HG02571 (cell line): ENCODE measurements around the gene CCDC71.

Experiments
- ATAC-seq: cut with Tn5 transposase; IDR thresholded peaks from one replicate; pipeline ENCODE4 v1.9.1; 2021; ENCODE audit warnings: mild to moderate bottlenecking, moderate library complexity; ENCODE audit not compliant: unreplicated experiment

CCDC71 gene

GRCh38 chr3:49165771-49166751, at the start of gene CCDC71:
Gene CCDC71, minus strand, starts transcription at chr3:49166331. Its CDS starts 2,123 bp downstream, at chr3:49164208.
- ATAC-seq = no peak

DNA sequence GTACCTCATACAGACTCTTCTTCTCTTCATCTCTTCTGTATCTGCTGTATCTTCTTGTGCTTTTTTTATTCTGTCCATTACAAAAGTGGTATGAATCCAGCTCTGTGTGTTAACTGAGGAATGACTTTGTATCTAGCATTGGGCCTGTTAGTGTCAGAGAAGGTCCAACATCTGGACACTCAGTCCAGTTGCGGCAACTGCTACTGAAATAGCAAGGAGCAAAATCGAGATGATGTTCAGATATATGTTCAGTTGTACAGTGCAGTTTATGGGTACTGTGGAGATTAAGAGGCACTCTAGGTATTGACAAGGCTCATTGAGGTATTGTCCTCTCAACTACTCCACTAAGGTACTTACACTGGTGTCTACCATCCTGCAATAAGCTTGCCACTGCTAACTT, 47.9 kb upstream of the CCDC71 start:
- no peak for ATAC-seq

GRCh38 chr3:49213541-49213943, 47.4 kb upstream of the CCDC71 start:
- ATAC-seq = no peak

DNA sequence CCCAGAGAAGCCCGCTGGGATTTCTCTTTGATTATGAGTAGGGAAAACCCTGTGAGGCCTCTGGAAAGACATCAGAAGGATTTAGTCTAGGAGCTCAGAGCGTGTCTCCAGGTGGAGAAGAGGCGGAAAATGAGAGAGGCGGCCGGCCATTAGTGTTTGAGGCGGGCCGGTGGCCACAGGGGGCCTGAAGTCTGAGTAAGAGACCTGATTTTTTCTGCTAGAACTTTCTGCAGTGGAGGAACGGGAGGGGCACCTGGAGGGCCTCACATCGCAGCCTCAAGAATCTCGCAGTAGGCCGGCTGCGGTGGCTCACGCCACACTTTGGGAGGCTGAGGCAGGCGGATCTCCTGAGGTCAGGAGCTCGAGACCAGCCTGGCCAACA, 33.8 kb upstream of the CCDC71 start:
- ATAC-seq = no peak

GRCh38 chr3:49199239-49199899, 33.2 kb upstream of the CCDC71 start:
- ATAC-seq = no peak

GRCh38 chr3:49198611-49199230, 32.6 kb upstream of the CCDC71 start:
- no peak for ATAC-seq

DNA sequence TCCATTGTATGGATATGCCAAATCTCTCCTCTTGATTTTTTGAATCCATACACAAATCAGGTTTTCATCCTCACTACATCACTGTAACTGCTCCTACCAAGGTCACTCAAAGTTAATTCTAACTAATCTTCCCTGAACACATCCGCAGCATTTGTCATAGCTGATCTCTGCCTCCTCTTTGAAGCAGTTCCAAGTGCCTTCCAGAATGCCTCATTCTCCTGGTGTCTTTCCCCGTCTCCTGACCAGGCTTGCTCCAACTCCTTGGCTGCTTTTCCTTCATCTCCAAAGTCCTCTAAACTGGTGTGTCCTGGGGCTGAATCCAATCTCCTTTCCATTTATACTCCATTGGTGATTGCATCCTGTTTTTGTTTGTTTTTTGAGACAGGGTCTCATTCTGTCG, 32.0 kb upstream of the CCDC71 start:
- ATAC-seq = no peak

GRCh38 chr3:49191741-49192140, 25.6 kb upstream of the CCDC71 start:
- no peak for ATAC-seq

DNA sequence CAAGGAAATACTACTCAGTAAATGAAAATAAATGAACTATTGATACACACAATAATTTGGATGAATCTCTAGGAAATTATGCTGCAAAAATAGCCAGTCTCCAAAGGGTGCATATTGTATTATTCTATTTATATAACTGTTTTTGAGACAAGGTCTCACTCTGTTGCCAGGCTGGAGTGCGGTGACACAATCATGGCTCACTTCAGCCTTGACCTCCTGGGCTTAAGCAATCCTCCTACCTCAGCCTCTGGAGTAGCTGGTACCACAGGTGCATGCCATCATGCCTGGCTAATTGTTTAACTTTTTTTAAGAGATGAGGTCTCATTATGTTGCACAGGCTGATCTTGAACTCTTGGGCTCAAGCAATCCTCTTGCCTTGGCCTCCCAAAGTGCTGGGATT, 17.7 kb upstream of the CCDC71 start:
- ATAC-seq = no peak

GRCh38 chr3:49182682-49183081, 16.6 kb upstream of the CCDC71 start:
- ATAC-seq = no peak

GRCh38 chr3:49181351-49181750, 15.2 kb upstream of the CCDC71 start:
- ATAC-seq = no peak

DNA sequence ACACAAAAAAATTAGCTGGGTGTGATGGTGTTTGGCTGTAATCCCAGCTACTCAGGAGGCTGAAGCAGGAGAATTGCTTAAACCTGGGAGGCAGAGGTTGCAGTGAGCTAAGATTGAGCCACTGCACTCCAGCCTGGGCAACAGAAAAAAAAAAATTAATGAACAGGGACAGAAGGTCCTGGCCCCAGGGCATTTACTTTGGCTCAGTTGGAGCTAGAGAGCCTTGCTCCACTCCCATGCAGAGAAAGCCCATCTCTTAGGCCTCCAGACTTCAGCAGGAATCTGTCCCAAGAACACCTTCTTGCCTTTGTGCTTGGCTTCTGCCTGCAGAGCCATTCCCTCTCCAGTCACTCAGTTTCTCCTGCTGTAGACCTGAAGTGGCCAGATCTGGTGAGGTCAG, 14.0 kb upstream of the CCDC71 start:
- no peak for ATAC-seq

- ATAC-seq = no peak
Observed at GRCh38 chr3:49177073-49177472, 10.9 kb upstream of the CCDC71 start.

DNA sequence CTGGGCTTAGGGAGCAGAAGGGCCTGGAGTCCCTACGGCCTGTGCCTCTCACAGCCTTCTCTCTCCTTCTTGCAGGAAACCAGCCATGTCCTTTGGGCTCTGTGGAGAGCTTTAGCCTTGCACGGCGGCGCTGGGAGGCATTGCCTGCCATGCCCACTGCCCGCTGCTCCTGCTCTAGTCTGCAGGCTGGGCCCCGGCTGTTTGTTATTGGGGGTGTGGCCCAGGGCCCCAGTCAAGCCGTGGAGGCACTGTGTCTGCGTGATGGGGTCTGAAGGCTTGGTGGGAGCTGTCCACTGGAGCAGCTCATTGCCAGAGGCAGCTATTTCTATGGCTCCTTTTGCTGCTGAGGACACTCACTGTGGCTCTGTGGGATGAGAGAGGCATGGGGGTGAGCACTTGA, 9.4 kb upstream of the CCDC71 start:
- no peak for ATAC-seq

DNA sequence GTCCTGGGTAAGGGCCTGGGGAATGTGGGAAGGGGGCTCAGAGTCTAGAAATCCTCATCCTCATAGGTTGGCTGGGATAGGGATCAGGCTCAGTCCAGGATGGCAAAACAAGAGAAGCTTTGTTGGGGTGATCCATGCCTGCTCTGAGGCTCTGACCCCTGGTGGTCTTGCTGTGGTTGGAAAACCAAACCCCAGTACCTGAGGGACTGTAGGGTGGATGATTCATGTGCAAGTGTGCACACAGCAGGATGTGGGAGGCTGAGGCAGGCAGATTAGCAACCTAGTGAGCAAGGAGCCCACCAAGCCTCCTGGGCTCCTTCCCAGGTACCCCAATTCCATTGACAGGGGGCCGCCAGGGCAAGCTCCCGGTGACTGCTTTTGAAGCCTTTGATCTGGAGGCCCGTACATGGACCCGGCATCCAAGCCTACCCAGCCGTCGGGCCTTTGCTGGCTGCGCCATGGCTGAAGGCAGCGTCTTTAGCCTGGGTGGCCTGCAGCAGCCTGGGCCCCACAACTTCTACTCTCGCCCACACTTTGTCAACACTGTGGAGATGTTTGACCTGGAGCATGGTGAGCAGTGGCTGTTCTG, 8.4 kb upstream of the CCDC71 start:
- no peak for ATAC-seq

DNA sequence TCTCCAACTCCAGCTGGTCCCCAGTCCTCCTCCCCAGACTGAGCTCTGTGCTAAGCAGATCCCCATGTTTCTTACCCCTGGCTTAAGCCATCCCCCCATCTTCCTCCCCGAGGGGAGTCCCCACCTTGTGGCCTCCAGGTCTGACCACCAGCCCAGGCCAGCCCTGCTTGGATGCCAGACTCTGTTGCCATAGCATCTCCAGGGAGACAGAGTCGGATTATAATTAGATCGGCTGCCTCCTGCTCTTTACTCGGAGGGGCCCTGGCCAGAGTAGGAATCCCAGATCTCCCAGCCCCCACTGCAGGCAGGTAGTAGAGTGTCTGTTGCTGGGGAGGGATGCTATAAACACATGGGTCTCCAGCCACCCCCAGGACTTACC, 7.7 kb upstream of the CCDC71 start:
- no peak for ATAC-seq

DNA sequence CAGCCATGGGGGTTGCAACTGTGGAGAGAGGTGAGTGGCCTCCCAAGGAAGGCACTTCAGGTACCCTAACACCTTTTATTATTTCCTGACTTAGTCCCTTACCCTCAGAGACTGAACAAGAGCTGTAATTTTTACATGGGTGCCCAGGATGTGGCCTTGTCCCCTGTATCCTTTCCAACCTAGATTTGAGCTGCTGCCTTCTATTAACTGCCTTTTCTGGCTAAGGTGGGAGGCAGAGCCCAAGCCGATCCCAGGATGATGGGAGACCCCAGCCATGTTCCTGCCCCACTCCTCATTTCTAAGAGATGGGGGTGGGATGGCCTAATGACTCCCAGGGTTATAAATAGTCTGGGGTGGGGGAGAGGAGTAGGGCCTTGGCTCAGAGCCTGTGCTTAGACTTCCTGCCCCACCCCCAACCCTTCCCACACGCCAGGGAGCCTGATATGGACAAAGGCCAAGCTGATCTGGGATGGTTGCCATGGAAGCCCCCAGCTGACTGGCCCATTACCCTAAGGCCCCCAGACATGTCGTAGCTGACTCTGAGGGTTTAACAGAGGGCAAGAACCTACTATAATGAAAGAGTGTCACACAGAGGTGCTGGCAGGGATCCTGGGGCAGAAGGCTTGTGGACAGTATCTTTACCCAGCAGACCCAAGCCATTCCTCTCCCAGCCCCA, 7.1 kb upstream of the CCDC71 start:
- ATAC-seq = no peak

DNA sequence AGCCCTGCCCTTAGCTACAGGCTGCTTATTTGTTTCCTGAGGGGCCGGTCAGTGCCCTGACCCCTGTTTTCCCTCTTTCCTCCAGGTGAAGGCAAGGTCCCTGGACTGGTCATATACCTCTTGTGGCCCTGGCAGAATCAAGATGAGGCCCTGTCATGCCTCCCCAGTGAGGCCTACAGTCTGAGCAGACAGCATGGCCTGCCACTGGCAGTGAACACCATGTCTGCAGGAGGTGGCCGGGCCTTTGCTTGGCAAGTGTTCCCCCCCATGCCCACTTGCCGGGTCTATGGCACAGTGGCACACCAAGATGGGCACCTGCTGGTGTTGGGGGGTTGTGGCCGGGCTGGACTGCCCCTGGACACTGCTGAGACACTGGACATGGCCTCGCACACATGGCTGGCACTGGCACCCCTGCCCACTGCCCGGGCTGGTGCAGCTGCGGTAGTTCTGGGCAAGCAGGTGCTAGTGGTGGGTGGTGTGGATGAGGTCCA, 6.5 kb upstream of the CCDC71 start:
- ATAC-seq = no peak

GRCh38 chr3:49171775-49172500, 5.8 kb upstream of the CCDC71 start:
- no peak for ATAC-seq
